AG10803 (cell line): ENCODE data around the gene ZNF81.

Experiments
- DNase-seq: peaks from one replicate; pipeline ENCODE4 v3.0.0; 2010; ENCODE audit warnings: low read depth
- H3K4me3 ChIP-seq: 2 replicates; pipeline ENCODE4 v1.5.1; 2011; ENCODE audit warnings: mild to moderate bottlenecking, low read length, control low read depth
- CTCF ChIP-seq: conservative IDR thresholded peaks from 2 replicates; pipeline ENCODE4 v1.5.1; 2011; ENCODE audit warnings: mild to moderate bottlenecking, low read length, control low read depth, inconsistent platforms

The ZNF81 gene

DNA sequence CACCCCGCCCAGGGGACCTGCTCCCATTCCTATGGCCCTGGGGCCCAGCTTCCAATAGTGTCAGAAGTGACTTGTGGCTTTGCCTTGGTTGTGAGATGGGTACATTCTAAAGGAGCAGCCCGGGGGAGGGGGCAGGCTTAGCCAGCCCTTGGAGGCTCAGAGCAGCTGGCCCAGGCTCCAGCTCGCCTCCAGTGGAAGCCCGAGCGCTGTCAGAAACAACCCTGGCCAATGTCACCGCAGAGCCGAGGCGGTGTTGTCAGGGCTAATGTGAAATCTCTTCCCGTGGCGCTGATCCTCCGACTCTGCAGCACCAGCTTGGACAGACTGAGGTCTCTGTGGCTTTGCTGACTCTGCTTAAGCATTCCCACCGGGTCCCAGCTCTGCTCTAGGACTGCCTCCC lies 29.2 kb upstream of the ZNF81 start:
- DNase-seq = no peak
- TF ChIP-seq CTCF = no peak
- no peak overlapping the region for H3K4me3 ChIP-seq

DNA sequence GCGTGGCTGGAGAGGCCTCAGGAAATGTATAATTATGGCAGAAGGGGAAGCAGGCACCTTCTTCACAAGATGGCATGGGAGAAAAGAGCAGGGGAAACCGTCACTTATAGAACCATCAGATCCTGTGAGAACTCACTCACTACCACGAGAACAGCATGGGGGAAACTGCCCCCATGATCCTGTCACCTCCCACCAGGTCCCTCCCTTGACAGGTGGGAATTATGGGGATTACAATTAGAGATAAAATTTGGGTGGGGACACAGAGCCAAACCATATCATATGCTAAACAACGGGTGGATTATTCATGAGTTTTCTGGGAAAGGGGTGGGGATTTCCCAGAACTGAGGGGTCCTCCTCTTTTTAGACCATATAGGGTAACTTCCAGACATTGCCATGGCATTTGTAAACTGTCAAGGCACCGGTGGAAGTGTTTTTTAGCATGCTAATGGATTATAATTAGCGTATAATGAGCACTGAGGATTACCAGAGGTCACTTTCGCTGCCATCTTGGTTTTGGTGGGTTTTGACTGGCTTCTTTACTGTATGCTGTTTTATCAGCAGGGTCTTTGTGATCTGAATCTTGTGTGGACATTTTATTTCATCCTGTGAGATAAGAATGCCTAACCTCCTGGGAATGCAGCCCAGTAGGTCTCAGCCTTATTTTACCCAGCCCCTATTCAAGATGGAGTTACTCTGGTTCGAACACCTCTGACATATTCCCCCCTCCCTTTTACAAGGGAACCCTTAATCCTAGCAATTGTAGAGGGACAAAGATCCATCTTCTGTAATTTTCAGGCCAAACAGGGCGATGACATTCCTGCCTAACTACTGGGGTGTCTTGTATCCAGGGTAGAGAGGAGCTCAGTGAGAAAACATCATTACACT lies 27.6 kb upstream of the ZNF81 start:
- TF ChIP-seq CTCF = no peak
- no peak for DNase-seq
- H3K4me3 ChIP-seq = no peak overlapping the region

GRCh38 chrX:47814851-47815250 lies 21.9 kb upstream of the ZNF81 start:
- DNase-seq = peak; percentile 5
- TF ChIP-seq CTCF = peak; percentile 15; the same call in 1 of the 2 replicates
- H3K4me3 ChIP-seq = no peak overlapping the region

DNA sequence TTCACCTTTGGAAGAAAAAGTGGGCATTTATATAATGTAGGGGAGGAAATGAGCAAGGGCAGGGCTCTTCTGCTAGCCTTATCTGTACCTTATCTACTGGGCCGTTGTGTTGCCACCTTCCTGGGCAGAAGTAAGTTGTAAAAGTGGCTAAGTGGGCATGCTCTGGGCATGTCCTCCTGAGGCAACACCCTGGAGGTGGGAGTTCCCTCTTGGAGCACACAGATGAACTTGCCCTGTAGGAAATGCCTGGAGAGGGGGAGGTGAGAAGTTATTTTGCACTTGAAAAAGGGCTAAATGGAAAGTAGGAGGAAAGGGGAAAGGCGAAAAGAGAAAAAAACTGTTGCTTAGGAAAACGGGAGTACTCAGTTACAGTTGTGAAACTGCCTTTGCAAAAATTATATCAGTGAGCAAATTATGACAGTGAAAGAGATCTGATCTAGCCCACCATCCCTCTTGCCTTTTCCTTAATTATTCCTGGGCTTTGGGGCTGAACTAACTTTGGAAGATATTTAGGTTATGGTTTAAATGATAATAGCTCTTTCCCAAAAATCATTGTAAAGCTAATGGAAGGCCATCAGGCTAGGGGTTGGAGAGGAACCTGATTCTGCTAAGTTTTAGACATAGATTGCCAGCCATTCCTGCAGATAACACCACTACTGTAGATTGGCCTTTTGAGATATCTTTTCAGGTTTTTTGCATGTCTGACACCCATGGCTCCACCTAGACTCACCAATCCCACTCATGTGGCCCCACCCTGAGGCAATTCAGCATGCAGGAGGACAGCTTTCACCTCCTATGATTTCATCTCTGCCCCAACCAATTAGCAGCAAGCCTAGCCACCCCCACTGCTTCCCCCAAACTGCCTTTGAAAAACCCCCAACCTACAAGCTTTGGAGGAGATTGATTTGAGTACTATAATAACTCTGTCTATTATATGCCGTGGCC lies 20.5 kb upstream of the ZNF81 start:
- no peak for TF ChIP-seq CTCF
- DNase-seq = peak; percentile 25
- H3K4me3 ChIP-seq = no peak overlapping the region

DNA sequence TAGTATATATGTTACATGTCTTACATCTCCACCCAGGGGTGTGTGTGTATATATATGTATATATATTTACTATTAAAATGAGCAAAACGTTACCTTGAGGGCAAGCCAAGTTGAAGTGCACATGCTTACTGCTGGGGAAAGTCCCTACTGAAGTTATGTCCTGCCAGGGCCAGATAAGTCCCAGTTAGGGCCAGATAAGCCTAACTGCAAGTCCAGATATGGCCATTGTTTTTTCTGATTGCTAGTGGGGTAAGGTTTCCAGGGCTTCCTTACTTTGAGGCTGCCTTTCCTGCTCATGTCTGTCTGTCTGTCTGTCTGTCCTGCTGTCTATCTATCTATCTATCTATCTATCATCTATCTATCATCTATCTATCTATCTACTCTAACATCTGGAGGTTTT lies 19.3 kb upstream of the ZNF81 start:
- H3K4me3 ChIP-seq = no peak overlapping the region
- no peak for TF ChIP-seq CTCF
- no peak for DNase-seq

GRCh38 chrX:47817897-47818296 lies 18.8 kb upstream of the ZNF81 start:
- DNase-seq = no peak
- no peak for TF ChIP-seq CTCF
- no peak overlapping the region for H3K4me3 ChIP-seq
